GM06990 (cell line): ENCODE data around the gene AGPAT4.

Experiments
- DNase-seq: peaks from one replicate; pipeline ENCODE4 v3.0.0-alpha.2; 2011; ENCODE audit not compliant: insufficient read length; ENCODE audit errors: extremely low read depth
- H3K27me3 ChIP-seq: replicated peaks from 2 replicates; pipeline ENCODE4 v1.6.0; 2011; ENCODE audit warnings: low read length; ENCODE audit not compliant: control insufficient read depth, insufficient read depth
- H3K36me3 ChIP-seq: 2 replicates; pipeline ENCODE4 v1.5.1; 2011; ENCODE audit warnings: low read length; ENCODE audit not compliant: control insufficient read depth, insufficient read depth
- H3K4me3 ChIP-seq: replicated peaks from 2 replicates; pipeline ENCODE4 v1.5.1; 2011; ENCODE audit warnings: low read depth, mild to moderate bottlenecking, control low read depth, low read length
- CTCF ChIP-seq: IDR thresholded peaks from 2 replicates; pipeline ENCODE4 v1.5.1; 2011; ENCODE audit warnings: low read length, control low read depth, mild to moderate bottlenecking, inconsistent platforms; ENCODE audit not compliant: insufficient read depth, poor library complexity, severe bottlenecking

The AGPAT4 gene

GRCh38 chr6:161265554-161265953, 8.3 kb downstream of the AGPAT4 start:
- Histone ChIP-seq H3K4me3 (no peak overlapping the region), H3K36me3 (no peaks in the 10 kb centered on the region), H3K27me3 (no peaks in the 10 kb centered on the region)
- no peak for DNase-seq
- TF ChIP-seq CTCF, result no peak

- DNase-seq, result no peak
- no peak overlapping the region for H3K4me3 ChIP-seq
- no peaks in the 10 kb centered on the region for H3K36me3 ChIP-seq
- no peaks in the 10 kb centered on the region for H3K27me3 ChIP-seq
- TF ChIP-seq CTCF, result no peak
Measured at GRCh38 chr6:161264181-161264580, 9.7 kb downstream of the AGPAT4 start.

- Histone ChIP-seq H3K27me3 (no peaks in the 10 kb centered on the region), H3K36me3 (no peaks in the 10 kb centered on the region), H3K4me3 (no peak overlapping the region)
- TF ChIP-seq CTCF, result no peak
- DNase-seq, result no peak
Measured at GRCh38 chr6:161261816-161262215, 12.0 kb downstream of the AGPAT4 start.

GRCh38 chr6:161261325-161261724, 12.5 kb downstream of the AGPAT4 start:
- no peaks in the 10 kb centered on the region for H3K27me3 ChIP-seq
- H3K36me3 ChIP-seq, result no peaks in the 10 kb centered on the region
- H3K4me3 ChIP-seq, result no peak overlapping the region
- TF ChIP-seq CTCF, result no peak
- DNase-seq, result no peak

GRCh38 chr6:161259302-161259701, 14.6 kb downstream of the AGPAT4 start:
- no peak for DNase-seq
- H3K27me3 ChIP-seq, result no peaks in the 10 kb centered on the region
- H3K4me3 ChIP-seq, result no peak overlapping the region
- TF ChIP-seq CTCF, result no peak
- H3K36me3 ChIP-seq, result no peaks in the 10 kb centered on the region

- Histone ChIP-seq H3K36me3 (no peaks in the 10 kb centered on the region), H3K4me3 (no peak overlapping the region), H3K27me3 (no peaks in the 10 kb centered on the region)
- TF ChIP-seq CTCF, result no peak
- no peak for DNase-seq
Measured at GRCh38 chr6:161257793-161258457, 15.9 kb downstream of the AGPAT4 start.
